NCI-H128 (cell line): ENCODE measurements around the gene RPTOR.

Experiments used
- DNase-seq: peaks from one replicate; lab custom pipeline; 2025; ENCODE audit not compliant: unreplicated experiment; lab: John Stamatoyannopoulos, UW

The RPTOR gene

DNA sequence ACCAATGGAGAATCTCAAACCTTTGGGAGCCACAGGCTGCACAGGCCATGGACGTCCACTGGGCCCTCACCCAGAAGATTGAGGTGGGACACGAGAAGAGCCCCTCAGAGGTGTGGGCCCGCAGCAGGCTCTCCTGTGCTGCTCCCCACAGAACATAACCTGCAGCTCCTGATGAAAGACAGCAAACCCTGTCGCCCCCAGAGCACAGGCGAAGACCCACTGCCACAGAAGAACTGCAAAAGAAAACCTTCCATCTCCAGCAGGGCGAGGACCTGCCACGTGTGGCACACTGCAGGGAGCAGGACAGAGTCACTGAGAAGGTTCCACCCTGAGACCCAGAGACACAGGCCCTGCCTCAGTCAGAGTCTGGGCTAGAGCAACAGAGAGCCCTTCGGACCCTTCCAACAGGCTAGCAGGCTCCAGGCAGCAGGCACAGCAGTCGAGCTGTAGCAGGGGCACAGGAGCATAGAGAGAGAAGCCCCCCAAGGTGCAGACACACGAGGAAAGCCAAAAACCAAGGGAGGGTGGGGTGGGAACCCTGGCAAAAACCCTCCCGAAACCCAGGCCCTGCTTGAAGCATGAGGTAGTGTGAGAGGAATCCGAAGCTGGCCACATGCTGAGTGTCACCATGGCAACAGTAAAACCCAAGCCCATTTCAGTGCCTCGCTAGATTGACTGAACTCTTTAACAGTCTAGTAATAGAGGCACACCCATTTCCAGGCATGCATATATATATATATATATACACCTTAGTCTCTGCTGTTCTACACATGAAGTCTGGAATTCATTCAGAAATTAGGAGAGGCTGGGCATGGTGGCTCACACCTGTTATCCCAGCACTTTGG lies 387.0 kb downstream of the RPTOR start:
- no peak for DNase-seq

DNA sequence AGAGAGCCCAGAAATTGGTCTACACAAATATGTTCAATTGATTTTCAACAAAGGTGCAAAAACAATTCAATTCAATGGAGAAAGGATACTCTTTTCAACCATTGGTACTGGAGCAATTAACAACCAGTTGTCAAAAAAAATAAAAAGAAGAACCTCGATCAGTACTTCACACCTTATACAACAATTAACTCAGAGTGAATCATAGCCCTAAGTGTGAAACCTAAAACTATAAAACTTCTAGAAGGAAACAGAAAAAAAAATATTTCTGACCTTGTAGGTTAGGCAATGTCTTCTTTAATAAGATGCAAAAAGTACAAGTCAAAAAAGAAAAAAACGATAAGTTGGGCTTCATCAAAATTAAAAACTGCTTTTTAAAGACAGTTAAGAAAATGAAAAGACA lies 390.9 kb downstream of the RPTOR start:
- no peak for DNase-seq

DNA sequence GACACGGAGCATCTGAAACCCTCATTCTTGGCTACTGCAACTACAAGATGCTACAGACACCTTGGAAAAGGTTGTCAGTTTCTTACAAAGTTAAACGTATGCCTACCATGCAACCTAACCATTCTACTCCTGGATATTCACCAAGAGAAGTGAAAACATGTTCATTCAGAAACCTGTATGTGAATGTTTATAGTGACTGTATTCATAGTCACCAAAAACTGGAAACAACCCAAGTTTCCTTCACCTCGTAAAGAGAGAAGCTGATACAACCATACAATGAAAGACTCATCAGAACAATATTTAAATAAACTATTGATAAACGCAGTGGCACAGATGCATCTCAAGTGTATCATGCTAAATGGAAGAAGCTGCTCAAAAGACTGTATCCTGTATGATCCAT lies 391.6 kb downstream of the RPTOR start:
- DNase-seq = no peak

DNA sequence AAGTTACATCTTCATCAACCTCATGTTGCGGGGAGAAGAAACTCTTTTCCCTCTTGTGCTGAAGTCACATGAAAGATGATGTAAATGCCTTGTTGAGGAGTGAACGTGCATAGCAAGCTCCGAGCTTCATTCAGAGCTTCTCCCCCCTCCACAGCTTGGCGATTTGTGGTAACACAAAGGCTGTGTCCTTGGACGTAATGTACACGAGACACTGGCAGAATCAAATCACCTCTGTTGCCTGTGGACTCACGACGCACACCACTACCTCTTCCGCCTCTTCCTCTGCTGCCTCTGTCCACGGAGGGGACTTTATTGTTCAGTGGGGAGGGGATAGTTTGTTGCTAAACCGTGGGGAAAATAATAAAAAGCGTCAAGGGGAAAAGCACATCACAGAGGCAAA lies 392.1 kb downstream of the RPTOR start:
- no peak for DNase-seq

DNA sequence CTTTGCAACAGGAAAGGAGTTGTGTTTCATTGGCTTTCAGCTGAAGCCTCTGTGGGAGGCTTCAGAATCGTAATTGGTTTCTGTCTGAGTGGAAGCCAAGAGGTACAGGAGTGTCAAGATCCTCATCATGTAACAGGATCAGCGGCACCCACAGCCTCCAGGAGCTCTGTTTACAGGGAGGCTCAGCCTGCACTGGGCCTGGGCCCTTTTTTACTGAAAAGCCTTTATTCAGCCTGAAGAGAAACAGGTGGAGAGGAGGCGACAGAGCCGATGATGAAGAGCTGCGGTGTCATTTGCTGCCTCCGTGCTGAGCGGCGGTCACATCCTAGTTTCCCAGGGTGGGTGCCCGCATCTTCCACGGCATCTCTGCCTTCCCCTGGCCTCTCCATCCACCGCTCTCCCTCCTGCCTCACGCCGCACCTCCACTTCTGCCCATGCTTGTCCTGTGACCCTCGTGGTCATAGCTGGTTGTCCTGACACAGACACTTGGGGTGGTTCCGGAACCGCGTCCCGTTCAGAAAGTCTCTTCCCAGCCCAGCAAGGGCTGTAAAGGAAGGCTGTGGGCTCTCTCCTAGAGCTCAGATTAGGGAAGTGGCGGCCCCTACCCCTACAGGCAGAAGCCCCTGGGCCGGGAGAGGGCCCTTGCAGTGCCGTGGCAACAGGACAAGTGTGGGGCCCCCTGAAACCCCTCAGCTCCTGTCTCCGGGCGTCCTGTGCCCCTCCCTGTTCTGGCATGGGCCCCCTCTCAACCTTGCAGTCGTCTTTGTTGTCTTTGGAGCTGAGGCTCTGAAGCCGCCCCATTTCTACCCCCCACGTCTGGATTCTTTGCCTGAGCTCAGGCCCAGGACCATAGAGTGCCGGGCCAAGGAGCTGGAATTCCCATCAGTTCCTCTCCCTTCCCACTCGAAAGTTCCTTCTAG lies 393.1 kb downstream of the RPTOR start:
- DNase-seq = no peak

DNA sequence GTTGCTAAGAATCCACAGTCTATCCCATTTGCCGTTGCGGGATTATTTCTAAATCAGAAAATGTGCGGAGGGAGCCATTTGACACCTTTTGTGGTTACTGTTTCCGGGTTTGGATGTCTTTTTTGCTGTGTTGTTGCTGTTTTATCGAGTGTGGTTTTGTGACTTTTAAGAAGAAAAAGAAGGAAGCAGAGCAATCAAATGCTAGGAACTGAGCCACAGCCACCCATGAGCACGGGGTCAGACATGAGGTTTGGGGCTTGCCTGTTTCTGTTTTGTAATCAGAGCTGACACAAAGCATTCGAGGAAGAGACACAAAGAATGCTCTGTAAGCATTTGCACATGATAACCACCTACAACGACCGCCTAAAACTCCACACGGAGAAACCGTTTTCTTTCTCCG lies 393.9 kb downstream of the RPTOR start:
- no peak for DNase-seq

DNA sequence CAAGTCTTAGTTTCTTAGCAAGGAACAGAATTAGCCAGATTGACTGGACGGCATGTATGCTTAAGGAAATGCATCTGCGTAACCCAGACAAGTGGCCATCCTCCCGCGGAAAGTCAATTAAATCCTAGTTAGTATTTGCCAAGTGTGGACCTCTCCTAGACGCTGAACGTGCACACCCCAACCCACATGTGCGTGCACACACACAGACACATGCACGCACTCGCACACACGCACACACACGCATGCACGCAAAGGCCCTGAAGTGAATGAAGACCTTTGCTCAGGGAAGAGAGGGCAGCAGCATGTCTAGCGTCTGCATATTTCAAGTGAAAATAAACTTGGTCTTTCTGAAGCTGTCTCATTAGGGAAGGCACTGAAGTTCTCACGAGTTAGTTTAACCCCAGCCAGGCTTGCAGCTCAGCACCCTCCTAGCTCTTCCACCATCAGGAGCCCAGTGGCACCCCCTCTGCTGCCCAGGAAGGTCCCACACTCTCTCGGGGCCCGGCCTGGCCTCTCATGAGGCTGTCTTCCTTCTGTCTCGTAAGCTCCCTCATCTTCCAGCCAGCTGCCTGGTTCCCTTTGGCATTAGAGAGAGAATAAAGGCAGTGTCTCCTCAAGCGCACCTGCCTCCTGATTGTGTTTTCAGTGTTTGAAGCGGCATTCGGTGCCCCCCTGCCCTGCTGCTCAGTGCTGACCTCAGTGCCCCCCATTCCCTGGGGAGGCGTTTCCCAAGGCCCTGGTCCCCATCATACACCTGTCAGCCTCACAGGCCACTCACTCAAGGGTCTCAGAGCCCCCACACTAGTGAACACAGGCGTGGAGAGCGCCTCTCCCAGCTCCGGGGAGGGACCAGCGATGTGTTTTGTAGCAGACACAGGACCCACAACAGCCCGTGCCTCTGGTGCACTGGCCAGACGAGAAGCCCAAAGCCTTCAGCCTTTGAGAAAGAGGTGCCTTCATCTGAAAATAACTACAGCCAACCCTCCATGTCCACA lies 394.8 kb downstream of the RPTOR start:
- DNase-seq = no peak

DNA sequence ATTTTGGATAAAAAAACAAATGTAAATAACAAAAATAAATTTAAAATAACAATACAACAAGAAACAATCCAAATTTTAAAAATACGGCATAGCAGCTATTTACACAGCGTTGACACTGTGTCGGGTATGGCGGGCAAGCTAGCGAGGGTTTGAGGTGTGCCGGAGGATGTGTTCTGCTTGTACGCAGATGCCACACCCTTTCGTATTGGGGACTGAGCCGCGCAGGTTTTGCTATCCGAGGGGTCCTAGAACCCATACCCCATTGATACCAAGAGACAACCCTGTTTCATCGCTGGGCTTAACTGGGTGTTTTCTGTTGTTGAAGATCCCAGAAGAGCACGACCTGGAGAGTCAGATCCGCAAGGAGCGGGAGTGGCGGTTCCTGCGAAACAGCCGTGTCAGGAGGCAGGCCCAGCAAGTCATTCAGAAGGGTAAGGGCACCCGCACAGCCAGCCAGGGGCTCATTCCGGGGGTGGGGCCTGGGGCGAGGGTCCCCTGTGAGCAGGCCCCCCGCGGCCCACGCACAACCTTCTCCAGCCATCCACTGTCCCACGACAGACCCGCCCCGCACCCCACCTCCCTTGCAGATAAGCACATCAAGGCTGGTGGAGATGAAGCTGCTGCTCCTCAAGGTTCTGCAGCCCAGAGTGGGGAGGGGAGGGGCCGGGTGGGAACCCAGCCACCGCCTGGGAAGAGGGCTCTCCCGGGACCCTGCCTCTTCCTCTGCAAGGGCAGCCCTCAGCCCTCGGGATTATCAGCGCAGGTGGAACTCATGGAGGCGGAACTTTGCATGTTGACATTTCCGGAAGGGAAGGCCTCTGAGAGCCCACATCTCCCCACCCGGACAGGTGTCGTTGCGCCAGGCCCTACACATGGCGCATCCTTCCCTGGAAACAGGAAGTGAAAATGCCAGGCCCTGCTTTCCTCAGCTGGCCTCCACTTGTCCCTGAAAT lies 395.8 kb downstream of the RPTOR start:
- no peak for DNase-seq

DNA sequence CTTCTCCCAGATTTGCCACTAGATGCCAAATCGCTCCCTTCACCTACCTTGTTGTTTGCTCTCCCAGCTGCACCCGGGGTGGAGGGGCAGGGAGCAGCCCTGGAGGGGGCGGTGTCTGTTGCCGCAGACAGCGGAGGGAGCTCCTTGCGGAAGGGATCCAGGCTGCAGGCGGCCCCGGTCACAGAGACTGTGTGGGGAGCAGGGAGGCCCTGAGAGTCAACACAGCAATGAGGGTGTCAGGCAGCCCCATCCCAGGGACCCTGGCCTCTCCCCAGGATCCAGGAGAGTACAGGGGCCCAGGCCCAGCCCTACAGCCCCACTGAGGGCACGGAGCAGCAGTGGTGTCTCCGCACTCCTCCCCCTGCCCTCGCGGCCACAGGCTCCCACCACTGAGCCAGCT lies 396.5 kb downstream of the RPTOR start:
- DNase-seq = no peak

DNA sequence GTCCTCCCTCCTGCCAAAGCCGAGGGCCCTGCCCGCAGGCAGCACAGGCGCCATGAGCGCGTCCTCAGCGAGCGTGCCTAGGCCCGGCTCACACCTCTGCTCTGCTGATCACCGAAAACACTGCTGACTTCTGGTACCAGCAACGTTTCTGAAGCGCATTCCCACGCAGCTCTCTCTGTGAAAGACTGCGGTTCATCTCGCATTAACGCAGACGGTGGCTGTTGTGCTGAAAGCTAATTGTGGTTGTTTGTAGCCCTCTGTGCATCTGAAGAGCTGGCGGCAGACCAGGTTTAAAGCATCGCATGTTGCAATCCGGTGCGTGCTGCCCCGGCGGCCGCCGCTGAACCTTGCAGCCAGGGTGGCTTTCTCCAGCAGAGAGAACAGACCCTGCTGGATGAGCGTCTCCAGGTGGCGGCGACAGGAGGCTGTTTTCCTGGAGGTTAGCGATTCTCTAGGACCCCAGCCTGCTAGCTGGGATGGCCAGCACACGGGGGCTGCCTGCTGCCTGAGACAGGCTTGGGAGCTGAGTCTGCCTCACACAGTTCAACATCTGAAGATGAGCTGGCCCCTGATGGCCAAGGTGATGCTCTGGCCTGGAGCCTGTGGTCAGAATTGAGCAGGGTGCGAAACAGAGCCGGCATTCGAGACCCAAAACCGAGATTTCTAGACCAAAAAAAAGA lies 397.2 kb downstream of the RPTOR start:
- DNase-seq = no peak

DNA sequence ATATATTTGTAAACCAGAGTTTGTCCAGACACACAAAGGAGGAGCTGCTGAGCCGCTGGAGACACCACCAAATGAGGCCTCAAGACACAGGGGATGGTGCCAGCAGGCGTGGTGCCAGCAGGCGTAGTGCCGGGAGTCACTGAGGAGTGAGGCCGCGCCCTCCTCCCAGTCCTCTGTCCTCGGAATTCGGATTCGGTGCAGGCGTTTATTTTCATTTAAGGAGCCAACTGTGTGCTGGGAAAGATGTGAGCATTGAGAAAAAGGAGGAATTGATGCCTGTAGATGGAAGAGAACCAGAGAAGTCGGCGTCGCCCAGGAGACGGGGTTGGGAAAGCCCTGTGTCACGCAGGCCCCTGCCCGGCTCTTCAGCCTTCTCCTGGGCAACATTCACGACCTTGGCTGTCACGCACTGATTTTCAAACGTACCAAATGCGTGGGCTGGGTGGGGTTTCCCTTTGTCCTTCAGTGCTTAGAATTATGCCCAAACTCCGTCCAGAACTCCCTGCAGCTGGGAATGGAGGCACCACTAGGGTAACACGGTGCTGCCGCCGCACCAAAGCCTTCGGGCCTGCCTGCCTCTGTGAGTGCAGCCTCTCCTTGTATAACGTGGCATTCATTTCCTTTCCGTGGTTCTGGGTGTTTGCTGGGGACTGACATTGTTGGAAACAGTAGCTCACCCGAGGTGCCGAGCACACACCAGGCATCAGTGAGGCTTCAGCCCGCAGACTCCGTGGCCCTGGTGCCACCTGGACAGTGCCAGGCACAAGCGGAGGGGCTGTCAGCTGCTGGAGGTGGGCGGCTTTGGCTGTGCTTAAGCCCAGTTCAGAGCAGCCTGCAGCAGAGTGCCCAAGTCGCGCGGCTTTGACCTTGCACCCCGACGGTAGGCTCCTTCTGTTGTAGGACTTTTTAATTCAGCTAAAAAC lies 398.0 kb downstream of the RPTOR start:
- no peak for DNase-seq

DNA sequence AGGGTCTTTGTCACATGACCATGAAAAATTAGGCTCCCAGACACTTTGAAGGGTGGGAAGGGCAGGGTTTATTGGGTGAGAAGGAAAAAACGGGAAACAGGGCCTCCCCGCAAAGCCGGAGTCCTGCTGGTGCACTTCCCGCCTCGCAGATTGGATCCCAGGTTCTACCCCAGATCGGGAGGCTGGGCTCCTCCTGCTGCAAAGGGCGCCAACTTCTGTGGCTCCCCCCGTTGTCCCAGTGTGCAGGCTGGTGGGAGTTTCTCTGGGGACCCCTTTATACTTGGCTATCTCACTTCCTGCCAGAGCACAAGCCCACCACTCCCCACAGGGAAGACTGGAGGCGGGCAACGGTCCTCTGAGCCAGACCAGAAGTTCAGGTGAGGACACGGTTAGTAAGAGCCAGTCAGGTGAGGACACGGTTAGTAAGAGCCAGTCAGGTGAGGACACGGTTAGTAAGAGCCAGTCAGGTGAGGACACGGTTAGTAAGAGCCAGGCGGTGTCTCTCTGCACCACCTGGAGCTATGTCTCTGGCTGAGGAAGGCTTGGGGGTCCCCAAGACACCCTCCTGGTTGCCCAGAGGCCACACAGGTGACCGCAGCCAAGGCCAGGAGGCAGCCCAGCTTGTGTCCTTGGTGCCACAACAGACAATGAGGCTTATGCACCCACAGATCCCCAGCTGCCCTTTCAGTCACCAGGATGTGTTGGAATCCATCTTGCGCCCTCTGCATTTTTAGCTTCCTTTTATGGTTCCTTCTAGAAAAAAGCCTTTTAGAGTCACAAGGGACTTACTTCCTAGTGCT lies 398.9 kb downstream of the RPTOR start:
- DNase-seq = no peak

DNA sequence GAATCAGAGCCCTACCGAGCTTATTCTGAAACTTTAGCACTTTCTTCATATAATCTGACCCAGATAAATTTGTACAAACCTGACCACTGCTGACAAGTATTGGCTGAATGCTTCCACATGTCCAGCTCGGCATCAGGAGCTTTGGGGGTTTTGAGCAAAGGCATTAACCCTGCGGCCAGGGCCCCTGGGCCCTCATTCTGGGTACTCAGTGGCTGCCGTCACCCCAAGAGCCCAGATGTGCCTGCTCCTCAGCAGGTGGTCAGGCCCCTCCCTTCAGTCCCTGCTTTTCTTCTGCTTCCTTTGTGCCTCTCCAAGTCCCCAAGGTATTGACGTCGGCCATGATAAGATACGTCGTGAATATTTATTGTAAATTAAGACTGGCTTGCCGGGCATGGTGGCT lies 399.7 kb downstream of the RPTOR start:
- no peak for DNase-seq

DNA sequence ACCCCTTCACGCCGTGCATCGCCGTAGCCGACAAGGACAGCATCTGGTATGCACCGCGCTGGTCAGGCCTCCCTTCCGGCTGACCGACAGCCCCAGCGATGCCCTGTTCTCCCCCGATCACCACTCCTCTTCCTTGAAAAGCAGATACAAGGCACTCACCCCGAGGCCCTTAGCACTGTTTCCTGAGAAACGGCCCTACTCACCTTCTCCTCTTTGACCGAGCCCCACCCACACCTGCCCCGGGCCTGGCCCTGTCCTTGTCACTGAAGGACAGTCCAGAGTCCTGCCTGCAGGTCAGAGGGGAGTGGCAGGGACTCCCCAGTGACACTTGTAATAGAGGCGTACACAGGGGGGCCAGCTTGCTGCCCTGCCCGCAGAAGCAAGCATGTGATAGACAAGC lies 401.1 kb downstream of the RPTOR start:
- no peak for DNase-seq

DNA sequence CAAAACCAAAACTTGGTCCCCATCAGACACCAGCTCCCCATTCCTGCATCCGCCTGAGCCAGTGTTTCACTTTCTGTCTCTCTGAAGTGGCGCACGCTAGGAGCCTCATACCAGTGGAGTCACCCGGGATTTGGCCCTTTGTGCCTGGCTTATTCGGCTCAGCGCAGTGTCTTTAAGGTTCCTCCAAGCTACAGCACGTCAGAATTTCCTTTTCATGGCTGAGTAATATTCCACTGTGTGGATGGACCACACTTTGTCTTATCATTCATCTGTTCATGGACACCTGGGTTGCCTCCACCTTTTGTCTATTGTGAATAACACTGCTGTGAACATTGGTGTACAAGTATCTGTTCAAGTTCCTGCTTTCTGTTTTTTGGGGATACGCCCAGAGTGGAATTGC lies 401.8 kb downstream of the RPTOR start:
- DNase-seq = no peak

DNA sequence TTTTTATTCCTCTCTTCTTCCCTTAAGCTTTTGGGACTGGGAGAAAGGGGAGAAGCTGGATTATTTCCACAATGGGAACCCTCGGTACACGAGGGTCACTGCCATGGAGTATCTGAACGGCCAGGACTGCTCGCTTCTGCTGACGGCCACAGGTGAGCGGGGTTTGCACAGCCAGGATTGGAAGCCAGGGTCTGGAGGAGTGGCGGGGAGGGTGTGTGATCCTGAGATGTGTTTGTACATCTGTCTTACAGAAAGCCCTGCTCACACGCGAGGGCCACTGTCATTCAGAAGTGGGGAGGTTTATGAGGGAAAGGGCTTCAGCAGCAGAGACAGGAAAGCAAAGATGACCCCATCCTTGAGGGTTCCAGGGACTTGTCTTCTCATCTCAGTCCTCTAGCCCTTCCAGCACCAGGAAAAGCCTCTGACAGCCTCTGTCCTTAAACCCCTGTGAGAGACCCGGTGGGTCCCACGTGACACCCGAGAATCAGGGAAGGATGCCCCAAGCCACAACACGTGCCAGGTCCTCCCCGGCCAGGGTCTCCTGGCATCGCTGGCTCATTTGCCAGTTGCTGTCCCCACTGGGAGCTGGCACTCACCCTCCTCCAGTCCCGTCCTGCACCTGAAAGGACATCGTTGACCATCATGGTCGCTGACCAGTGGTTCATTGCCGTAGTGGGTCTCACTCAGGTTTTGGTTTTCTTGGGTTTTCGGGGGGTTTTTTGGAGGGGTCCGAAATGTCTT lies 402.7 kb downstream of the RPTOR start:
- no peak for DNase-seq
